Gastroesophageal sphincter (tissue), 4 donors: Measurements from ENCODE around the gene CD93. TPM values are rescaled to one million over a fixed set of nuclear protein-coding genes. Genes with fewer than 3 reads are reported as not detected.

ENCODE experiments used
- ATAC-seq: fragments of 150-250 bp; one replicate; pipeline ENCODE4 v1.9.1; 2016; ENCODE audit warnings: mild to moderate bottlenecking, moderate library complexity
- H3K27ac ChIP-seq, 4 donors: fragments of 200-600 bp; sonication (generic) in 3 of 4; 1 replicate in 3 of 4; 2 replicates in 1 of 4; pipeline ENCODE4 v1.5.1; 2016 to 2019
- H3K27me3 ChIP-seq: fragments of 200-600 bp; sonication (generic); one replicate; pipeline ENCODE4 v1.5.1; 2019
- H3K36me3 ChIP-seq, 2 donors: fragments of 200-600 bp; sonication (generic); one replicate each; pipeline ENCODE4 v1.5.1; 2019; ENCODE audit warnings: control low read depth in 1 of 2
- H3K4me1 ChIP-seq, 3 donors: fragments of 200-600 bp; sonication (generic); 1 replicate in 2 of 3; 2 replicates in 1 of 3; pipeline ENCODE4 v1.5.1; 2016 to 2019; ENCODE audit warnings: control low read depth in 2 of 3
- H3K4me3 ChIP-seq, 2 donors: fragments of 200-600 bp; sonication (generic); one replicate each; pipeline ENCODE4 v1.5.1; 2019; ENCODE audit warnings: mild to moderate bottlenecking in 1 of 2, moderate library complexity in 1 of 2
- H3K9me3 ChIP-seq, 3 donors: fragments of 200-600 bp; sonication (generic); one replicate each; pipeline ENCODE4 v1.5.1; 2017 to 2019; ENCODE audit warnings: control low read depth in 2 of 3
- CTCF ChIP-seq, 4 experiments: fragments of 200-600 bp in 2 of 4; fragments of 450-650 bp in 2 of 4; sonication (generic) in 1 of 4; IDR thresholded peaks; one replicate each; pipeline ENCODE4 v1.5.1; 2017 to 2019; ENCODE audit warnings: antibody characterized with exemption in 4 of 4, mild to moderate bottlenecking in 2 of 4, moderate library complexity in 2 of 4
- EP300 ChIP-seq: sonication (generic); formaldehyde crosslinking; IDR thresholded peaks from one replicate; pipeline ENCODE4 v1.6.1; 2017; ENCODE audit warnings: antibody characterized with exemption, mild to moderate bottlenecking
- POLR2A ChIP-seq, 2 donors: fragments of 450-650 bp; IDR thresholded peaks; one replicate each; pipeline ENCODE4 v1.6.1; 2017; ENCODE audit warnings: antibody characterized with exemption in 2 of 2, mild to moderate bottlenecking in 2 of 2, moderate library complexity in 1 of 2
- POLR2AphosphoS5 ChIP-seq: sonication (generic); formaldehyde crosslinking; IDR thresholded peaks from one replicate; pipeline ENCODE4 v1.6.1; 2017; ENCODE audit warnings: antibody characterized with exemption
- WGBS, 2 donors: methylation state at CpG; one replicate each; pipeline ENCODE4 v1.1.5; 2018; ENCODE audit warnings: low coverage in 1 of 2; 5-methylcytosine and 5-hydroxymethylcytosine counted together
- total RNA-seq, 4 donors: library from RNA; depleted of rRNA; stranded (reverse); fragments of >200 nt; gene quantifications; one replicate each; pipeline ENCODE4 v1.1.0, GENCODE V29; 2016

The CD93 gene
- total RNA-seq, 4 donors from 2014 or later: 20.4 to 75.4 (median 47.2) TPM

DNA sequence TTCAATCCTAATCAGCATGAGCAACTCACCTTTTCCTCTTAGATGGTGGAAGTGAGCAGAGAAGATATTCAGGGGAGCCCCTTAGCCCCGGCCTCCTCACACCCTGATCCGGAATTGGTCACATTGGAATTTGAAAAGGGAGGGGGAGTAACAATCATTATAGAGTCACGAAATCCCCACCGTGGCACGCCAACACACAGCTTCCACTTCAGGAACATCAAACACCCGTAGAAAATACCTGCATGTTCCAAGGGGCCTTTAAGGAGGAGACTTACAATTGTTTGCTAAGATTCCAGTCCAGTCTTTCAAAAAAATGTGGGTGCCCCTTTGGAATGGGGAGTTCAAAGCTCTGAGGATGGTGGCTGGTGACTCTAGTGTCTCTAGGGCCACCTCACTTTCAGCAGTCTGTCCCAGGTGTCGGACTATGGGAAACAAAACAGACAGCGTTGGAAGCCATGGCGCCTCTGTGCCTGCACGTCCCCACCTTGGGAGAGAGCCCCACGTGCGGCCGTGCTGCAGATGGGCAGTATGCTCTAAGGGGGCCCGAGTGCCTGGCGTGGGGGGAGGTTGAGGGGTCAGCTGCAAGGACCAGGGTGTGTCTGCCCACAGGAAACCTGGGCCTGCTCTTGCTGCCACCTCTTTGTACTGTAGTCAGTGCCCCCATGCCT lies 2.4 kb downstream of the CD93 start:
- ATAC-seq: no peak
- H3K27ac ChIP-seq: peak overlapping the region in 3 of 4 donors; percentile 78 to 85 (median 83)

GRCh38 chr20:23082846-23083552 lies 3.1 kb downstream of the CD93 start:
- TF ChIP-seq POLR2A (IDR thresholded peaks at IDR 0.05): no peak
- TF ChIP-seq POLR2AphosphoS5: peak; percentile 26
- WGBS, 2 donors: 62 to 64% methylated on average over 6 to 7 of the region's 9 CpGs
- peak overlapping the region in 1 of 2 donors; percentile 48 for H3K4me3 ChIP-seq
- peak overlapping the region in 3 of 4 donors; percentile 78 to 85 (median 83) for H3K27ac ChIP-seq
- no peaks in the 10 kb centered on the region for H3K36me3 ChIP-seq
- H3K9me3 ChIP-seq: no peaks in the 10 kb centered on the region
- H3K4me1 ChIP-seq: peaks cover 0 to 48% (median 7%) of the 10 kb centered on the region in 3 donors
- ATAC-seq: peak; percentile 38
- no peaks in the 10 kb centered on the region for H3K27me3 ChIP-seq

More for the DNA sequence above, 2.4 kb downstream of the CD93 start:
- no peaks in the 10 kb centered on the region for H3K27me3 ChIP-seq
- TF ChIP-seq CTCF (IDR thresholded peaks at IDR 0.05) (no peak), POLR2A (IDR thresholded peaks at IDR 0.05) (no peak), POLR2AphosphoS5 (no peak), EP300 (no peak)
- peak overlapping the region in 1 of 2 donors; percentile 48 for H3K4me3 ChIP-seq
- H3K4me1 ChIP-seq: peaks cover 0 to 41% (median 2%) of the 10 kb centered on the region in 3 donors
- WGBS, 2 donors: 69 to 70% methylated on average over 4 to 5 of the region's 15 CpGs
- H3K36me3 ChIP-seq: no peaks in the 10 kb centered on the region
- H3K9me3 ChIP-seq: no peaks in the 10 kb centered on the region

GRCh38 chr20:23081263-23081819 lies 4.8 kb downstream of the CD93 start:
- peak overlapping the region in 2 of 4 donors; percentile 83 to 85 for H3K27ac ChIP-seq
- H3K9me3 ChIP-seq: no peaks in the 10 kb centered on the region
- no peak for TF ChIP-seq CTCF (IDR thresholded peaks at IDR 0.05)
- TF ChIP-seq EP300: no peak
- TF ChIP-seq POLR2A (IDR thresholded peaks at IDR 0.05): no peak
- TF ChIP-seq POLR2AphosphoS5: no peak
- no peak for ATAC-seq
- H3K36me3 ChIP-seq: no peaks in the 10 kb centered on the region
- H3K27me3 ChIP-seq: peaks cover 4% of the 10 kb centered on the region
- 71 to 91% methylated on average over 2 to 4 of the region's 9 CpGs for WGBS, 2 donors
- peak overlapping the region in 1 of 2 donors; percentile 48 for H3K4me3 ChIP-seq
- peaks cover 0 to 33% (median 7%) of the 10 kb centered on the region in 3 donors for H3K4me1 ChIP-seq

DNA sequence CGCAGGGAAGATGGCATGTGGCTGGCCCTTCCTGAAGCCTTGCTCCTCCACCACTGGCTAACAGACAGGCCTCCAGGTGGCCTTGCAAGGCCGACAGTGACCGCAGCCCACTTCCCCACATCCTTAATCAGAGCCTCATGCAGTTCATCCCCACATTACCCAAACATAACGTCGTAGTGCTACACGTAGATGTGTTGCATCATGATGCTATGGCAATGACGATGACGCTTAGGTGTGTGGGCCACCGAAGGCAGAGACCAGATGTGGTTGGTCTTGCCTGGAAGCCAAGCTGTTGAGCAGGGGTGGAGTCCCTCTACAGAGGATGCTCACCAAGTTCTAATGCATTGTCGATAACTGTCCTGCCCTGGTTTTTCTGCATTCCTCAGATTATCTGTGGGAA lies 5.6 kb downstream of the CD93 start:
- ATAC-seq: no peak
- TF ChIP-seq POLR2AphosphoS5: no peak
- TF ChIP-seq POLR2A (IDR thresholded peaks at IDR 0.05): no peak
- TF ChIP-seq CTCF (IDR thresholded peaks at IDR 0.05): no peak
- no peak for TF ChIP-seq EP300
- no peaks in the 10 kb centered on the region for H3K9me3 ChIP-seq
- peaks cover 4% of the 10 kb centered on the region for H3K27me3 ChIP-seq
- 90 to 100% methylated on average over 1 to 4 of the region's 10 CpGs for WGBS, 2 donors
- no peaks in the 10 kb centered on the region for H3K36me3 ChIP-seq
- H3K27ac ChIP-seq: no peak overlapping the region
- H3K4me1 ChIP-seq: peaks cover 0 to 24% (median 4%) of the 10 kb centered on the region in 3 donors
- H3K4me3 ChIP-seq: no peak overlapping the region

- 59 to 63% methylated on average over 2 of the region's 2 CpGs for WGBS, 2 donors
- no peaks in the 10 kb centered on the region for H3K9me3 ChIP-seq
- no peak for ATAC-seq
- H3K27me3 ChIP-seq: peaks cover 4% of the 10 kb centered on the region
- peaks cover 0 to 18% (median 4%) of the 10 kb centered on the region in 3 donors for H3K4me1 ChIP-seq
- H3K4me3 ChIP-seq: no peak overlapping the region
- no peaks in the 10 kb centered on the region for H3K36me3 ChIP-seq
- no peak for TF ChIP-seq POLR2A (IDR thresholded peaks at IDR 0.05)
- TF ChIP-seq POLR2AphosphoS5: no peak
- TF ChIP-seq EP300: no peak
- no peak for TF ChIP-seq CTCF (IDR thresholded peaks at IDR 0.05)
- no peak overlapping the region for H3K27ac ChIP-seq
Observed at GRCh38 chr20:23079926-23080325, 6.2 kb downstream of the CD93 start.
